ENCODE results near the gene STXBP6. TPM values are rescaled to one million over a fixed set of nuclear protein-coding genes. Genes with fewer than 3 reads are reported as not detected.

The STXBP6 gene
- not detected for polyA plus RNA-seq (2012; ENCODE audit: missing spikeins)

DNA sequence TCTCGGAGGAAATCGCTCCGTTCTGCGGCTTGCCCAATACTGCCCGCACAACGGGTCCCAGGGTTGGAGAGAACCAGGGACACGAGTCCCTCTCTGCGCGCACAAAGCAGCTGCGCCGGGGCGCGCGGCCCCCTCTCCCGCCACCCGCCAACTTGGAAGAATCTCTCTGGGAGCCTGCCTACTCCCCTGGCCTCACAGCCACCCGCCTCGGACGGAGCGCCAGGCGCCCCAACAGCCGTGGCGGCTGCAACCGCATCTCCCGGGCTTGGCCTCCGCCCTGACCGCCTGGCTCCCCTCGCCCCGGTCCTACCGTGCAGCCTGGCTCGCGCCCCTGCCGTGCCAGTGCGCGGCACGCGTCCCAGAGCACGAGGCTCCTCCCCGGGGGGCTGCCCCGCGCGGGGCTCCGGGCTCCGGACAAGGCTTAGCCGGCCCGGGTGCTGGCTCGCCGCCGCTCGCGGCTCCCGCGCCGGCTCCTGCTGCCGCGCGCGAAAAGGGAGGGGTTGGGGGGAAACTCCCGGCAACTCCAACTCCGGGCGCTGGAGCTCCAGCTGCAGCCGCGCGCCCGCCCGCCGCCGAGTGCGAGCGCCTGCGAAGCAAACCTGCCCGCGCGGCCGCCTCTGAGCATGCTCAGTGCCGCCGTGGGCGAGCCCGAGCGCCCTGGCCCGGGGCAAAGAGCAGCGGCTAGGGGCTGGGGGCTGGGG lies at the start of gene STXBP6:
STXBP6 (minus strand) TSS at position 580 of the 701 bp plus-strand sequence. CDS start 75,329 bp downstream, outside the sequence.
- DNase-seq (ENCODE audit: insufficient read length) (peak; percentile 25), FAIRE-seq (no peak)
- TF ChIP-seq POLR2A (IDR thresholded peaks at IDR 0.05; ENCODE audit: low read depth, low read length) (no peak), TAF1 (IDR thresholded peaks at IDR 0.05; ENCODE audit: borderline replicate concordance, low read depth, low read length) (no peak), POLR2AphosphoS5 (IDR thresholded peaks at IDR 0.05; ENCODE audit: low read depth, low read length) (no peak)

DNA sequence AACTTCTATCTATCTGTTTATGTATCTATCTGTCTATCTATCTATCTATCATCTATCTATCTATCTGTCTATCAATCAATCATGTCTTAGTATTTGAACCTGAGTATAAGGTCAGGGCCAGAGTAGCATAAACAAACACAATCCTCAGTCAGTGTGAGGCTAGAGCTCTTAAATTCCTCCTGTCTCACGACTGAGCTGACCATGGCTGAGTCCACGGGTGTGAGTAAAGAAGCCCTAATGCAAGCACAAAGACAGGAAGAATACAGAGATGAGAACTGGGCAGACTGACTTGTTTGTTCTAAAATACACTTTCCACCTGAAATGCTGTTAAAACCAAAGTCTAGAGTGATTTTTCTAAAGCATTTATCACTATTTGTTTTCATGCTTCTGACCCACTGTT lies 47.2 kb upstream of the STXBP6 start:
- TF ChIP-seq POLR2A (IDR thresholded peaks at IDR 0.05; ENCODE audit: low read depth, low read length), result no peak
- no peak for TF ChIP-seq POLR2AphosphoS5 (IDR thresholded peaks at IDR 0.05; ENCODE audit: low read depth, low read length)
- no peak for TF ChIP-seq TAF1 (IDR thresholded peaks at IDR 0.05; ENCODE audit: borderline replicate concordance, low read depth, low read length)
- no peak for FAIRE-seq

DNA sequence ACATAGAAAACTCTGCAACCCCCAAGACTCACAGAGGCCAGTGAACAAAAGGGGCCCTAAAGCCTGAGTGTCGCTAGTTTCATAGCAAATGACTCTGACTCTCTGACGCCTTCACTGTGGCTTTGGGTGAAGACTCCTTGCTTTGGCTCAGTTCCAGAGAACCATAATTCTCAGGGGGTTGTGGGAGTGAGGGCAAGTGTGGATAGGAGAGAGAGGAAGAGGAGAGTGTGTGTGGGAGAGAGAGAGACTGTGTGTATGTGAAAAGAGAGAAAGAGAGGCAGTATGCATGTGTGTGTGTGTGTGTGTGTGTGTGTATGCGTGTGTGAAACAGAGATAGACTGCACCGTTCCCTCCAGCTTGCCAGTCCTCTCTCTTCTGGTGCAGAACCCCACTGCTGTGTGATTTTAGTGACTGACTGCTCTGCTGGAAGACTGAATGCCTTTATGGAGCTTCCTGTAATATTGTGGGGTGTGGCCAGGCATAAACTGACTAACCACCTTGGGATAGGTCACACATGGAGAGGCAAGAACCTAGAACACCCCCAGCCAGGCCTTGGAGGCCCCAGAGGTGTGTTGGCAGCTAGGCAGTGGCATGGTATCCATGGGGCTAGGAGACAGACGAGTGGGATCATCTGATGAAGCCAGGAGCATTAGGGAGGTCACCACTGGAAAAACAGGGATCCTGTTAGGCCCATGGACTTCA lies 45.9 kb upstream of the STXBP6 start:
- no peak for TF ChIP-seq TAF1 (IDR thresholded peaks at IDR 0.05; ENCODE audit: borderline replicate concordance, low read depth, low read length)
- no peak for TF ChIP-seq POLR2AphosphoS5 (IDR thresholded peaks at IDR 0.05; ENCODE audit: low read depth, low read length)
- TF ChIP-seq POLR2A (IDR thresholded peaks at IDR 0.05; ENCODE audit: low read depth, low read length), result no peak
- no peak for DNase-seq (ENCODE audit: insufficient read length)
- FAIRE-seq, result no peak

More for the DNA sequence above, 47.2 kb upstream of the STXBP6 start:
- DNase-seq (ENCODE audit: insufficient read length), result no peak

DNA sequence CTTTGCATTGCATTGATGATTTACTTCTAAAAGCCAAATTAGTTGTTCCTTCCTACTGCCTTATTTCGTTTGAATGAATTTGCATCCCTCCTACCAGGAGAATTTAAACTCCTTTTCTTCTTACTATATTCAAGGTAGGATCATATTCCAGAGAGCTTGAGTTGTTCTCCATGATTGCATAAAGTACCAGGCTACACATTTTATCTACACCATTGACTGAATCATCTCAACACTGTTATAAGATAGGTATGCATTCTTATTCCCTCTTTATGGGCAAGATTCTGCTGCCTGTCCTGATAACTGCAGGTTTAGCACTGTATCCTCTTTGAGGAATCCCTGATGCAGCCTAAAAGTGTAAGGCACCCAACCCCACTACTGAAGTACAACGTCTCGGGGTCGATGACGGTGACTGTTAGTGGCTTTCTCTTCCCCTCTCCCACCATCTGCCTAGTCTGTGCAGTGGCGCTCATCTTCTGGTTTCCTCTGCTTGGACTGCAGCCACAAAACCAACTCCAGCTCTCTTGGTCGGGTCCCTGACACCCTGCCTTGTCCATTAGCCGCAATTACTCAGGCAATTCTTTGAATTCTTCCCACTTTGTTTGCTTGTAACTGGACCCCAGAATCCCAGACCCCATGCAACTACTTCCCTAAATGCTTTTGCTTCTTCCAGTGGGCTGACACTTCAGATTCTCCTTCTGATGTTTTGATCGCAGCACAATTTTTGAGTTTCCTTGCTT lies 44.4 kb upstream of the STXBP6 start:
- DNase-seq (ENCODE audit: insufficient read length) (no peak), FAIRE-seq (no peak)
- TF ChIP-seq TAF1 (IDR thresholded peaks at IDR 0.05; ENCODE audit: borderline replicate concordance, low read depth, low read length) (no peak), POLR2AphosphoS5 (IDR thresholded peaks at IDR 0.05; ENCODE audit: low read depth, low read length) (no peak), POLR2A (IDR thresholded peaks at IDR 0.05; ENCODE audit: low read depth, low read length) (no peak)

DNA sequence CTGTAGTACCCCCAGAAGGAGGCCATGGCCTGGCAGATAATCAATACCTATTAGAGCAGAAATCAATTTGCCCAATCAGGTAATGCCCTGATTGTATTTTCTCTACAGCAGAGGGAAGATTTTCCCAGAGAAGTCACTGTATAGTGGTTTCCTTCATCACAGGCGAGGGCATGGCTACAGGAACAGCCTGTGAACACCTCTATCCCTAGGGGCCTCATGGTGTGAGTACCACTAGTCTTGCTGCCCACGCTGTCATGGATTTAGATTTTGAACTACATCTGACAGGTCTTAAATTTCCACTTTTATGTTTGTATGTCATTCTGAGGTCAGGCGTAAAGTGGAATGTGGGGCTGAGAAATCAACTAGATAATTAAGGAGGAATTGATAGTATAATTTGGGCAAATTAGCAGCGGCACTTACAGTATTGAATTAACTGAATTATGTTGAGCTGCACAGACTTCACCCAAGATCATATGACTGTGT lies 42.4 kb upstream of the STXBP6 start:
- FAIRE-seq (no peak), DNase-seq (ENCODE audit: insufficient read length) (no peak)
- no peak for TF ChIP-seq POLR2A (IDR thresholded peaks at IDR 0.05; ENCODE audit: low read depth, low read length)
- TF ChIP-seq TAF1 (IDR thresholded peaks at IDR 0.05; ENCODE audit: borderline replicate concordance, low read depth, low read length), result no peak
- TF ChIP-seq POLR2AphosphoS5 (IDR thresholded peaks at IDR 0.05; ENCODE audit: low read depth, low read length), result no peak

DNA sequence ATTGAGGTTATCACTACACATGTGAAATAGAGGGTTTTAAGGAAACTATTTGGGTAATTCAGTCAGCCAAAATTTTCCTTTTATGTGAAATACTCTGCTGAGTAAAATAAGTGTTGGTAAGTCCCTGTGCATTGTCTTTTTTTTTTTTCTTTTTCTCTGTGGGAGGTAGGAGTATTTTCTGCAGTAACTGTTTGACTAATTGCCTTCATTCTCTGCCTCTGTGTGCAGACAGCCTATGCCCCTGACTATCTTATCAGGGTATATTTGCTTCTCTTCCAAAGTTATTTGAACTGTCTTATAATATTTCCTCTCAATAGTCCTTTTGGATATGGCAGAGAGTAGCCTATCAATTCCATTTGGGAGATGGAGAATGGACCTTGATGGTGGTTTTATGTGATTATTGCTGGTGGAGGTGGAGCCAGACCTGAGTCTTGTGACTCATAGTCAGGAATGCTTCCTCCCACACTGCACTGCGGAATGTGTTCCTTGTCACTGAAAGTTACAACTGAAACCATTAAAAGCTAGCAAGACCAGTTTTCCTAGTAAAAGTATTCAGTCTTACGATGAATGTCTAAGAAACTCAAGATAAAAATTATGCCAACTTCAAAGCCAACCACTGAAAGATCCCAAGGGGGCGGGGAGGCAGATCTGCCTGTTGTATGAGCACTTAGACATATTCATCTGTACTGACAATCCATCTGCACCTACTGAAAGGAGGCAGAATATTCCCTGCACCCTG lies 40.9 kb upstream of the STXBP6 start:
- no peak for FAIRE-seq
- DNase-seq (ENCODE audit: insufficient read length), result no peak
- TF ChIP-seq POLR2A (IDR thresholded peaks at IDR 0.05; ENCODE audit: low read depth, low read length) (no peak), TAF1 (IDR thresholded peaks at IDR 0.05; ENCODE audit: borderline replicate concordance, low read depth, low read length) (no peak), POLR2AphosphoS5 (IDR thresholded peaks at IDR 0.05; ENCODE audit: low read depth, low read length) (no peak)

DNA sequence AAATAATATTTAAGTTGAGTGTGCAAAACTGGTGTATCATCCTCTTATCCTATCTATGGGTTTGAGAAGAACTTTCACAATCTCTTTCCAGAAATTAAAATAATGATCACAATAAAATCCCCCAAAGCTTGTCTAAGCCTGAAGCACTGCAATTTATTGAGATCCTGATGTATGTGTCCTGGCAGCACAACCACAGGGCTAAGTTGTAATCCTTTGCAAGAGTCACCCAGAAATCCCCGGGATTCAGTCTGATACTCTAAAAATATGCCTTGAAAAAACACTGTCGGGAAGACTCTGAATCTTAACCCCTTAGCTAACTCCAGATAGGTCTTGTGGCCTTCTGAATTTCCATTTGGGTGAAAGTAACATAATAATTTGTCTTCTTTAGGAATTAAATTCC lies 40.3 kb upstream of the STXBP6 start:
- DNase-seq (ENCODE audit: insufficient read length) (no peak), FAIRE-seq (no peak)
- TF ChIP-seq POLR2A (IDR thresholded peaks at IDR 0.05; ENCODE audit: low read depth, low read length), result no peak
- no peak for TF ChIP-seq TAF1 (IDR thresholded peaks at IDR 0.05; ENCODE audit: borderline replicate concordance, low read depth, low read length)
- TF ChIP-seq POLR2AphosphoS5 (IDR thresholded peaks at IDR 0.05; ENCODE audit: low read depth, low read length), result no peak

DNA sequence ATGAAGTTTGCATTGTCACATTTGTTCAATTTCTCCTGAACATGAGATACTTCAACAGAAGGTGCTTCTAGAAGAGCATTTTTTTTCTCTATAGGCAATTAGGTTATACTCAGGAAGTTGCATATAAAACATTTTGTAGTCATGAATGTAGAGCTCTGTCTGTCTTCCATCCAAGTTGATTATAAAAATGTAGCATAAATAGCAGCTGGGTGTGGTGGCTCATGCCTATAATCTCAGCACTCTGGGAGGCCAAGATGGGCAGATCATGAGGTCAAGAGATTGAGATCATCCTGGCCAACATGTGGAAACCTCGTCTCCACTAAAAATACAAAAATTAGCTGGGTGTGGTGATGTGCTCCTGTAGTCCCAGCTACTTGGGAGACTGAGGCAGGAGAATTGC lies 39.5 kb upstream of the STXBP6 start:
- TF ChIP-seq POLR2A (IDR thresholded peaks at IDR 0.05; ENCODE audit: low read depth, low read length) (no peak), POLR2AphosphoS5 (IDR thresholded peaks at IDR 0.05; ENCODE audit: low read depth, low read length) (no peak), TAF1 (IDR thresholded peaks at IDR 0.05; ENCODE audit: borderline replicate concordance, low read depth, low read length) (no peak)
- FAIRE-seq (no peak), DNase-seq (ENCODE audit: insufficient read length) (no peak)

DNA sequence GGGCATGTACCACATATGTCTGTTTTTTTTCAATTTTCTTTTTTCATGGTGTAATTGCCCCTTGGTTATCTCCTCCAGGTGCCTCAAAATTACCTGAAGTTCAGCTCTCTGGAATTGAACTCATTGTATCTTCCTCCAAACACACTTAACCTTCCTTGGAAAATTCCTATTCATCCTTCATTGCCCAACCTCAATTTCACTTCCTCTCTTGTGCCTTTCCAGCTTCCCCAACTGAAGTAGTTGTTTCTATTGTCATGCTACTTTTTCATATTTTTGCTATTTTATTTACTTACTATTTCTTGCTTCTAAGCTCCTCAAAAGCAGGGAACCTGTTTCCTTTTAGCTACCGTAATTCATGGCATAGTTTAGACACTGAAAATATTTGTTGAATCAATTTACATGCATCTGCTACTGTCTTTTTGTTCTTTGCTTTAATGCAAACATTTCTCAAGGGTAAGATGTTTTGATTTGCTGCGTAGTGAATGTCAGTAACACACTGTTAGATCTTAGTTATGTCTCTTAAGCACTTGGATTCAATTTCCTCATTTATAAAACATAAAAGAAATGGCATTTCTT lies 37.0 kb upstream of the STXBP6 start:
- TF ChIP-seq TAF1 (IDR thresholded peaks at IDR 0.05; ENCODE audit: borderline replicate concordance, low read depth, low read length) (no peak), POLR2AphosphoS5 (IDR thresholded peaks at IDR 0.05; ENCODE audit: low read depth, low read length) (no peak), POLR2A (IDR thresholded peaks at IDR 0.05; ENCODE audit: low read depth, low read length) (no peak)
- FAIRE-seq (no peak), DNase-seq (ENCODE audit: insufficient read length) (no peak)

DNA sequence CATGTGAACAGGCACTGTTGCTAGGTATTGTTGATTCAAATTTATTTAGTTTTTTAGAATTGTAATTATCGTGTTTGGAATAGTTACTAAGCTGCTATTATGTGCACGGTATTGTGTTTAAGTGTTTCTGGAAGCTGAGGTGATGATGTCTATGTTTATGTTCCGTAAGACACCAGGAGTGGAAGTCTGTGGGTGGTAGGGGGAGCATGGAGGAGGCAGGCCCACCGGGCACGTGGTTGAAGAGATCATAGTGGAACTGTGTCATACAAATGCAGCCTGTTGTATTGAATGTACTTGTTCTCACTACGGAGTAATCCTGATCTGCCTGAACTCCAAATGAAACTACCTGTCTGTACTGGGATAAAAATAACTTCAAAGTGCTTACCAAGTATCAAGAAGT lies 36.1 kb upstream of the STXBP6 start:
- DNase-seq (ENCODE audit: insufficient read length) (no peak), FAIRE-seq (no peak)
- TF ChIP-seq POLR2AphosphoS5 (IDR thresholded peaks at IDR 0.05; ENCODE audit: low read depth, low read length) (no peak), POLR2A (IDR thresholded peaks at IDR 0.05; ENCODE audit: low read depth, low read length) (no peak), TAF1 (IDR thresholded peaks at IDR 0.05; ENCODE audit: borderline replicate concordance, low read depth, low read length) (no peak)

Measured in GM12892 (cell line).